BLaER1 (cell line): ENCODE data around the gene USP35.
"Not testable (repeated sequence)": the region's sequence is repeated elsewhere in the genome, so short reads cannot be mapped to it uniquely, and the experiment has no call there.

Experiments
- H3K27ac ChIP-seq: shearing (Covaris generic); formaldehyde crosslinking; 2 replicates; pipeline ENCODE4 v1.8.1; 2022
- H3K27me3 ChIP-seq: shearing (Covaris generic); formaldehyde crosslinking; 2 replicates; pipeline ENCODE4 v1.8.1; 2022
- H3K36me3 ChIP-seq: shearing (Covaris generic); formaldehyde crosslinking; 2 replicates; pipeline ENCODE4 v1.8.1; 2022
- H3K4me1 ChIP-seq: shearing (Covaris generic); formaldehyde crosslinking; 2 replicates; pipeline ENCODE4 v1.8.1; 2022
- H3K4me2 ChIP-seq: shearing (Covaris generic); formaldehyde crosslinking; 2 replicates; pipeline ENCODE4 v1.8.1; 2022
- H3K4me3 ChIP-seq: shearing (Covaris generic); formaldehyde crosslinking; 2 replicates; pipeline ENCODE4 v1.8.1; 2022
- H3K9ac ChIP-seq: shearing (Covaris generic); formaldehyde crosslinking; 2 replicates; pipeline ENCODE4 v1.8.1; 2022
- H3K9me3 ChIP-seq: shearing (Covaris generic); formaldehyde crosslinking; 2 replicates; pipeline ENCODE4 v1.8.1; 2022
- H4K20me1 ChIP-seq: shearing (Covaris generic); formaldehyde crosslinking; 2 replicates; pipeline ENCODE4 v1.8.1; 2022
- Cebpa-rat ChIP-seq: shearing (Covaris generic); IDR thresholded peaks from 2 replicates; pipeline ENCODE4 v1.8.1; 2022

The USP35 gene

DNA sequence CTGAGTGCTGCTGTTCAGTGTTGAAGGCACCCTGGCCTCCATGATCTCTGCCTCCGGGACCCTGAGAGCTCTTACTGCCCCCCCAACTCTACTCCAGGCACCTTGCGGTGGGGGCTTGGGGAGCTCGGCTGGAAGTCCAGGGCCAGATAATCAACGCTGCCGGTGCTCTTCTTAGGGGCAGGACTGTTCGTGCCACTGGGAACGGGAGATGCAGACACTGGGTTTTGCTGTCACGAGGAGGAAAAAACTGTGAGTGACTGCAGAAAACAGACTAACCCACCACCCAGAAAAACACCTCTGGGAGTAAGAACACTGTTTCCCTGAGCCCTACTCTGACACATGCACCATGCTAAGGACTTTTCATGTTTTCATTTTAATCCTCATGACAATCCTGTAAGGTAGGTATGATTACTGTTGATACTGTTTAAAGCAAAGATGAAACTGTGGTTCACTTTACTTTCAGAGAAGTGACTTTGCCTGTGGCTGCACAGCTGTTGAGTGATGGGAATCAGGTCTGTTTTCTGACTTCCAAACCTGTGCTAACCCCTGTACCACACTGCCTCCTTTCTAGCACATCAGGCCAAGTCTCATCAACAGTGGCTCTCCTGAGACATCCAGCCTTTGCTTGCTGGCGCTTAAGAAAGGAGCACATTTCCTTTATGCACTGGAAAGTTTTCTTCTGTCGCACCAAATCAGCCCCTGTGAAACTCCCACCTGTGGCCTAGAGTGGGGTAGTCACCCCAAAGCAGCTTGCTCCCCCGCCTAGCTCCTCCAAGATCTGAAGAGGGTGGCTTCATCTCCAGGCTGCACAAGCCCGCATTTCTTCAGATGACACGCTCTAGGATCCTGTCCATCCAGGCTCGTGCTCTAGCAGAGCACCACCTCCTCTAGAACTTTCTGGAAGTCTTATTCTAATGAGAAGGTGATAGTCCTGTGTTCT lies 31.8 kb downstream of the USP35 start:
- Histone ChIP-seq H3K4me2 (no peak overlapping the region), H3K4me1 (peaks cover 41% of the 10 kb centered on the region), H3K9ac (no peak overlapping the region), H3K27me3 (no peaks in the 10 kb centered on the region), H3K4me3 (no peak overlapping the region), H3K27ac (no peak overlapping the region), H3K36me3 (peaks cover 99% of the 10 kb centered on the region), H3K9me3 (no peaks in the 10 kb centered on the region), H4K20me1 (peaks cover 33% of the 10 kb centered on the region)
- no peak for TF ChIP-seq Cebpa-rat

DNA sequence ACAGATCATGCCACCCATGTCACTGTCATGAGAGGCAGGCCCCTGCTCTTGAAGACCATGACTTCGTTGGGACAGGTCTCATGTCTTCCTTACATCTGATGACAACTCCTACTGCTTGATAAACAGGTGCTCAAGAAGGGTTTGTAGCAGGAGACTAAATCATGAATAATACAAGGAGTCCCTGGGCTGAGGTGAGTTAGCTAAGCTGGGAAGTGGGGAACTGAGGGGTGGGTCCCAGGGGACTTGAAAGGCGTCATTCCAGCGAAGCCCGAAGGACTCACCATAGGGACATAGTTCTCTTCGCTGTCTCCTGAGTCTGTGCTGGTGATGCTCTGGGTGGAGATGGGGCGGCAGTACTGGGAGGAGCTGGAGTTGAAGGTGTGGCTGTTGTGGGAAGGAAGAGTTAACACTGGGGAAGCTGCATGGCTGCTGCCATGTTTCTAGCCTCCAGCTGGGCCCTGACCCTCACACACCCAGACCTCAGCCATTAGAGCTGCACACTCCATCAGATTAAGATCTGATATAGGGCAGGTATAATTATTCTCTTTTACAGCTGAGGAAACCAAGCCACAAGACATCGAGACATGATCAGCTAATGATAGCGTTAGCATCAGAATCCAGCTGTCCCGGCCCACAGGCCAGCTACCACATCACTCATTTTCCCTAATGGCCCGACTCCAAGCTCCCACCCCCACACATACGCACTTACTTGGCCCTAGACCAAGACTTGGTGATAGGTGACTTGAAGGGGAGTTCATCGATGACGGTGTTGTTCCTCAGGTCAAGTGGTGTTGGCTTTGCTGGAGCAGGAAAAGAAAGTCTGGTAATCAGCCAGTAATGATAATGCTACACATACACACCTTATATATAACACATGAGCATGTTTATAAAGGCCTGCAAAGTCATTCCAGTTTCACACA lies 32.9 kb downstream of the USP35 start:
- no peaks in the 10 kb centered on the region for H3K27me3 ChIP-seq
- peaks cover 30% of the 10 kb centered on the region for H3K4me1 ChIP-seq
- no peak overlapping the region for H3K27ac ChIP-seq
- H3K4me3 ChIP-seq: no peak overlapping the region
- no peak for TF ChIP-seq Cebpa-rat
- H4K20me1 ChIP-seq: peaks cover 29% of the 10 kb centered on the region
- no peak overlapping the region for H3K4me2 ChIP-seq
- H3K9me3 ChIP-seq: no peaks in the 10 kb centered on the region
- peaks cover 99% of the 10 kb centered on the region for H3K36me3 ChIP-seq
- no peak overlapping the region for H3K9ac ChIP-seq

DNA sequence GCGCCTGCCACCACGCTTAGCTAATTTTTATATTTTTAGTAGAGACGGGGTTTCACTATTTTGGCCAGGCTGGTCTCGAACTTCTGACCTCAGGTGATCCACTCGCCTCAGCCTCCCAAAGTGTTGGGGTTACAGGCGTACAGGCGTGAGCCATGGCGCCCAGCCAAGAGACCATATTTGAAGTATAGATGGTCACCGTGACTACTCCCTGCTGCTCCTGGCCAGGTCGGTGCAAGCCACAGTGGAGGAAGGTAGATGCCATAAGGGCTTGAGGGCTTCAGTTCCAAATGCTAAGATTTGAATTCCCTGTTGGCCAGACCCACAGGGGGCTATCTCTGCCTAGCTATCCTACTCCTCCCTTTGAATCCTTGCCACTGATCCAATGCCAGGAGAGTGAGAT lies 34.0 kb downstream of the USP35 start:
- peaks cover 98% of the 10 kb centered on the region for H3K36me3 ChIP-seq
- not testable (repeated sequence) for H3K27ac ChIP-seq, H3K4me2 ChIP-seq

DNA sequence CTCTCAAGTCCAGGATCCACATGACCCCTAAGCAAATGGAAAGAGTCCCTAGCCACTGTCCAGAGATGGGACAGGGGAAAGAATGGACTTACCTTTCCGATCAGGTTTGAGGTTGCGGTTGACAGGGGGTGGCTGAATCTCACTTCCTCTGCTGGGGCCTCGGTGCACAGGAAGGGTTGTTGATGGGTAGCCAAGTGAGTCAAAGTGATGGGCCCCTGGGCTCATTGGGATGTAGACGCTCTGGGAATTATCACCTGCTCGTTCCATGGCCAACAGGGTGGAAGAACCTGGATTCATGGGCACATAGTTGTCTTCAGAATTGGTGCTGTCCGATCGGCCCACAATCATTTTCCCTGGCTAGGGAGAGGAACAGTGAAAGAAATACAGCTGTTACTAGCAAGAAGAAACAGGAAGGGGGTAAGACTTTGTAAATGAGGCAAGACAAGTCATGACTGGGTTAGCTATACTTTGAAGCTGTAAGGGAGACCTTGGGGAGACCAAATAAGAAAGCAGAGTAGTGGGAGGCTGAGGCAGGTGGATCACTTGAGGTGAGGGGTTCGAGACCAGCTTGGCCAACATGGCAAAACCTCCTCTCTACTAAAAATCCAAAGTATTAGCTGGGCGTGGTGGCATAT lies 34.7 kb downstream of the USP35 start:
- H3K27me3 ChIP-seq: no peaks in the 10 kb centered on the region
- peaks cover 37% of the 10 kb centered on the region for H4K20me1 ChIP-seq
- H3K4me2 ChIP-seq: peak overlapping the region; percentile 35
- H3K9ac ChIP-seq: no peak overlapping the region
- H3K4me1 ChIP-seq: peaks cover 38% of the 10 kb centered on the region
- H3K27ac ChIP-seq: peak overlapping the region; percentile 13; the same call in 1 of the 2 replicates
- peaks cover 91% of the 10 kb centered on the region for H3K36me3 ChIP-seq
- no peaks in the 10 kb centered on the region for H3K9me3 ChIP-seq
- no peak overlapping the region for H3K4me3 ChIP-seq
- no peak for TF ChIP-seq Cebpa-rat

More for the DNA sequence above, 34.0 kb downstream of the USP35 start:
- not testable (repeated sequence) for H3K9ac ChIP-seq, H3K4me3 ChIP-seq, H3K9me3 ChIP-seq, H3K27me3 ChIP-seq
- Histone ChIP-seq H3K4me1 (peaks cover 31% of the 10 kb centered on the region), H4K20me1 (peaks cover 30% of the 10 kb centered on the region)

DNA sequence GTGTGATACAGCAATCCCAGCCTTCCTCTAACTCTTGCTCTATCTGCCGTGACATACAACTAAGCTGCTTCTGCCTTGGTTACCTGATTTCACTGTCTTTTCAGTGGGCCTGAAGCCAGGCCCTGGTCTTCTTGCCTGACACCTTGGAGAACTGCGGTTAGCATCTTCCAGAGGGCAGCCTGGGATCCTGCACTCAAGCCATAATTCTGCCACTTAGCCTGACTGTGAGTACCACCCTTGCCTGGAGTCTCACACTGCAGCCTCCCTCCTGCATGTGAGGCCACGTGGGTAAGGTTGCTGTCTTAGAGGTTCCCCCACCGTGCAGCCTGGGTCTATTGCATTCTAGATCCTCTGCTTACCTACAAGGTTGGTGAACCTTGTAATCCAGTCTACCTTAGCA lies 35.8 kb downstream of the USP35 start:
- Histone ChIP-seq H3K9ac (no peak overlapping the region), H3K4me2 (peak overlapping the region; percentile 35; the same call in 1 of the 2 replicates), H3K4me3 (no peak overlapping the region), H3K4me1 (peaks cover 48% of the 10 kb centered on the region), H4K20me1 (peaks cover 47% of the 10 kb centered on the region), H3K27ac (0 out of 2 replicates have a peak overlapping the region, but pooled peaks have one; percentile 13), H3K36me3 (peaks cover 80% of the 10 kb centered on the region), H3K9me3 (no peaks in the 10 kb centered on the region), H3K27me3 (no peaks in the 10 kb centered on the region)
- no peak for TF ChIP-seq Cebpa-rat

DNA sequence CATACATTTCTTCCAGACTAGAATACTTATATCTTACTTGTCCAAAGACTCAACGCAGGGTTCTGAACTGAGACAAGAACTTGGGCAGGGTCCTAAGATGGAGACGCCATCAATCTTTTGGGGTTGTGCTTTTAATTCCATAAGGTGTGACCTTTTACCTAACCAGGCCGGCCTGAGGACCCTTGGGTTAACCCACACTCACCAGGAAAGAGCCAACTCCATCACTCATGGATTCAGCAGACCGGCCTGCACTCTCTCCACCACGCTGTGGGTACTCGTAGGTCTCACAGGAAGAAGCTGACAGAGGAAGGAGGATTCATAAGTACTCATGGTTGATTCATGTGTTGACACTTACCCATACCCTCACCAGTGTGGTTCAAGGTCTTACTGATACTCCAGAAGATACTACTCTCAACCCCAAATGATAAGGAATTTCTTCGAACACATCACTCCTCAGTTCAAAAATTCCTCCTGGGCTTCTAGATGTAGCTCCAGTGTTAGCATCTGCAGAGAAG lies 36.2 kb downstream of the USP35 start:
- Histone ChIP-seq H3K4me1 (peaks cover 53% of the 10 kb centered on the region), H3K4me3 (no peak overlapping the region), H3K27ac (no peak overlapping the region), H3K4me2 (no peak overlapping the region), H3K9ac (no peak overlapping the region), H3K27me3 (no peaks in the 10 kb centered on the region), H4K20me1 (peaks cover 51% of the 10 kb centered on the region), H3K36me3 (peaks cover 75% of the 10 kb centered on the region), H3K9me3 (no peaks in the 10 kb centered on the region)
- TF ChIP-seq Cebpa-rat: no peak

DNA sequence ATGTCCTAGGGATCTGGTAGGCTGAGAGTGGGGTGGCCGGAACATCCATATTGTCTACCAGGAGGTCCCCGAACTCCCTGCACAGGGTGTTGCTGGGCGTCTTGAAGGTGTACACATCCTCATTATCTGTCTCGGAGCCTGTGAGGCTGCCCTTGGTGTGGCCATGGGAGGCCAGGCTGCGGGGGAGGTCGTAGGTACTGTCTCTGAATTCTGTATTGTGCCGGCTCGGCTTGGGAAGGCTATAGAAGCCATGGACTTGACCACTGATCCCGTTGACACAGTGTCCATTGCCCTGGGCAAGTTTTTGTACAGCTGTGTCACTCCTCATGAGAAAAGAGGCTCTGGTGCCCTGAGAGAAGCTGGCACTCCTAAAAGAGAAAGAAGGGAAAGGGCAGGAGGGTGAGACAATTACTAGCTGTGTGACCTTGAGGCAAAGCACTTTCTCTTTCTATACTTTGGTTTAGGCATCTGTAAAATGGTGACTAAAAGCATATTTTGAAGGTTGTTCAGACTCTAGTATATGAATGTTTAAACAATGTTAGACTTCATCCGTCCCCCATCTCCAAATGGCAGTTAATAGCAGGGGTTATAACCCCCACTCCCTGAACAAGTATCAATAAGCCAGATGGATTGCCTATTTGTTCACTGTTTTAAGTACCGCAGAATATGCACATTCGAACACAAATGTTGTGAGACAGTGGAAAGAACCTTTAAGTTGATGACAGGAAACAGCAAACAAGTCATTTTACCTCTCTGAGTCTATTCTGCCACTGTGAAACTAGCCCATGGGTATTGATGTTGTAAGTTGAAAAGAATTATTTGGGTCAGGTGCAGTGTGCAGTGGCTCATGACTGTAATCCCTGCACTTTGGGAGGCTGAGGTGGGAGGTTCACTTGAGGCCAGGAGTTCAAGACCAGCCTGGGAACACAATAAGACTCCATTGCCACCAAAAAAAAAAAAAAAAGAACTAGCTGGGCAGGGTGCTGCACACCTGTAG lies 38.3 kb downstream of the USP35 start:
- Histone ChIP-seq H3K27ac (peak overlapping the region; percentile 69; the same call in 1 of the 2 replicates), H3K4me1 (peaks cover 63% of the 10 kb centered on the region), H4K20me1 (peaks cover 47% of the 10 kb centered on the region; the same call in 1 of the 2 replicates), H3K4me3 (no peak overlapping the region), H3K36me3 (peaks cover 59% of the 10 kb centered on the region), H3K27me3 (no peaks in the 10 kb centered on the region), H3K9ac (no peak overlapping the region), H3K4me2 (peak overlapping the region; percentile 79), H3K9me3 (no peaks in the 10 kb centered on the region)
- no peak for TF ChIP-seq Cebpa-rat

DNA sequence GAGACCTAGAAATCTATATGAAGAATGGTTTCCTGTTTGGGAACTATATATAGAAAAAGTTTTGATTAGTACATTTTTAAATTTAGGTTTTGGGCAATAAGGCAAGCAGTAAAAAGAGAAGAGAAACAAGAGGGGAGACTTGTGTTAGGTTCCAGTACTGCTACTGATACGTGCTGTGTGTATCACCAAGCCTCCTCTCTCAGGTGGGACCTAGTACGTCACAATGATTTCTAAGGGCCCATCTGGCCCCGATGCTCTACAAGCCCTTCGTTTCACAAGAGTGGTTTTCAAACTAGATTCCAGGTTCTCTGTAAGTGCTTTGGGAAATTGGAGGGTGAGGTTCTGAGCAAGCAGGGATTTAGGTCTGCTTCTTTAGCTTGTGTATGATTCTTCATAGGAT lies 39.2 kb downstream of the USP35 start:
- peaks cover 43% of the 10 kb centered on the region; the same call in 1 of the 2 replicates for H4K20me1 ChIP-seq
- peak overlapping the region; percentile 79 for H3K4me2 ChIP-seq
- peak overlapping the region; percentile 60; the same call in 1 of the 2 replicates for H3K9ac ChIP-seq
- H3K9me3 ChIP-seq: no peaks in the 10 kb centered on the region
- H3K4me1 ChIP-seq: peaks cover 63% of the 10 kb centered on the region
- no peak overlapping the region; the same call in 1 of the 2 replicates for H3K4me3 ChIP-seq
- TF ChIP-seq Cebpa-rat: no peak
- no peaks in the 10 kb centered on the region for H3K27me3 ChIP-seq
- peak overlapping the region; percentile 69 for H3K27ac ChIP-seq
- H3K36me3 ChIP-seq: peaks cover 53% of the 10 kb centered on the region
